Medulla oblongata (tissue), 1 donor: ENCODE measurements around the gene IL1RAPL1.
"Not testable (repeated sequence)": the region's sequence is repeated elsewhere in the genome, so short reads cannot be mapped to it uniquely, and the experiment has no call there.

Source experiments
- DNase-seq: peaks from one replicate; pipeline ENCODE4 v3.0.0-alpha.2; 2015; ENCODE audit errors: extremely low spot score

The IL1RAPL1 gene

DNA sequence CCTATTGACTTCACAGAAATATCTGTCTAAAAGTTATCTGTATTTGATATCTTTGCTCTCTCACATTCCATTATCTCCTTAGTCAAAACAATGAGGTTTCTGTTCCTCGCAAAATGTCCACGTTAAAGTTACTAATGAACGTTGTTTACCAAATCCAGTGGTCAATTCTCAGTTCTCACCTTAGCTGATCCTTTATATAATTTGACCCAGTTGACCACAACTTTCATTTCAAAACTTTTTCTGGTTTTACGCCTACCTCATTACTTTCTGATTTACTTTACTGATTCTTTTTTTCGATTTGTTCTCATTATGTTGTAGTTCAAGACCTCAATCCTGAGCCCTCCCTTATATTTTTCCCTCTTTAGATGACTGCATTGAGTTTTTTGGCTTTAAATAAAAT is 186.6 kb downstream of the IL1RAPL1 start:
- no peak for DNase-seq

DNA sequence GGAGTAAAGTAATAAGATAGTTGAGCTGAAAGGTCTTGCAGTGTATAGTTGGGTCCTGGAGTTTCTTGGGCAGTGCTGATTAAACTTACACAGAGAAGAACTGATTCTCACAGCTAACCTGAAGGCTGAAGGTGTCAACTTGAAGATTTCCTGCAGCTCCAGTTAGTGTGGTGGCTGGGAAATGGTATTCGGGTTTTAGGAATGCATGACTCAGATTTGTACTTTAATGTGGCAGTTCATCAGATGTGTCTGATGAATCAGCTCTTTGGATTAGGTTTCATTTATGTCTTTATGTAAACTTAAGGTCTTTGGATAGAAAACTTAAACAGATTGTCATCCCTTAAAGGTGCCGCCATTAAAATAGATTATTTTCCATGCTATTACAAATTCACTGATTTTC is 200.0 kb downstream of the IL1RAPL1 start:
- no peak for DNase-seq

DNA sequence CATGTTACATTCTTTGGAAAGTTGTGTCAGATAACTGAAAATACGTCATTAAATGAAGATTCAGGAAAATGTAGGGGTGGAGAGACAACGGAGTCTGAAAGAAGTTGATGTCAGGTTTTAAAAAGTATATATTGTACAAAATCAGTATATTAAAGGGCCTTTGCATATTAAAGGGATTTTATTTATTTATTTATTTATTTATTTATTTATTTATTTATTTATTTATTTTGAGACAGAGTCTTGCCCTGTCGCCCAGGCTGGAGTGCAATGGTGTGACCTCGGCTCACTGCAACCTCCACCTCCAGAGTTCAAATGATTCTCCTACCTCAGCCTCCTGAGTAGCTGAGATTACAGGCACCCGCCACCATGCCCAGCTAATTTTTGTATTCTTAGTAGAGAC is 213.4 kb downstream of the IL1RAPL1 start:
- not testable (repeated sequence) for DNase-seq

DNA sequence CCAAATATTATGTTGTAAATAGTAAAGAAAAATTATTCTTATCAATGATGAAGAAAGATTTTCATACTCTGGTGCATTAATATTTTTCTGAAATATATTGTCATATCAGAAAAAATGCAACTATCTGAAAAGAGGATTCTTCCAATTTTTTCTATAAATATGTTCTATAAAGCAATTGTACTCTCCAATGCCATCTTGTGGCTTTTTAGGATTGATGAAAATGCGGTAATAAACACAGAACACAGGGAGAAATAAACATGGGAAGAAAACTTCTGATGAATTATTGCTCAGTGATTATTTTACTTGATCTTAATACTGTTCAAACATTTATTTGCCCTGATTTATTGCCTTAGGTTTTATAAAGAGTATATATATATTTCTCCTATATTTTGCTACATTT is 215.4 kb downstream of the IL1RAPL1 start:
- DNase-seq: no peak

DNA sequence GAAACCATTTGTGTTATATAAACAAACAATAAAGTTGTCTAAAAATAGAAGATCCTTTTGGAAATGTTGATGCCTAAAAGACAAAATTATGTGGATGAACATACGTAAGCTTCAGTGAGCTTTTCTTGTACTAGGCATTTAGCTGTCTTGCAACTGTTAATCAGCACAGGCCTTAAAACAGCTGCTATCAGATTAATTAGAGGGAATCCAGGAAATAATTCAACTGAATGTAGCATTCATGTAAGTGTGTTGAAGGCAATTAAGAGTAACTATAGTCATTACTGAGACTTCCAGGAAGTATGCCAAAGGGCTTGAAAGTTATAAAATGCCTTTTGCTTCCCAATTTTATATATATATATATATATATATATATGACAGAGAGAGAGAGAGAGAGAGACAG is 248.7 kb downstream of the IL1RAPL1 start:
- no peak for DNase-seq

DNA sequence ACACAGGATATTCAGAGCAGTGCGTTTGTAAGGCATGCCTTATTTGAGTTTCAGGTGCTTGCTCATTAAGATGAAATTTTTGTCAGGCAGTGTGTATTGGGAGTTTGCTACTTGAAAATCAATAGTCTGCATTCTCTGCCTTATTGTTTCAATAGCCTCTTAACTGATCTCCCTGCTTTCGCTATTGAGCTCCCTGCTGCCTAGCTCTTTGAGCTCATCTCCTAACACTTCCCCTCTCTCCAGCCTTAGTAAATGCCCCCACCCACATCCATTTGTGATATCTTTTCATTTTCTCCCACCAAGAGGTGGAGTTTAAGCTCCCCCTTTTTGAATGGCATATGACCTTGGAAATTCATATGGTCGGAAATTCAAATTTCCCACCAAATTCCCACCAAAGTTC is 256.6 kb downstream of the IL1RAPL1 start:
- DNase-seq: no peak

DNA sequence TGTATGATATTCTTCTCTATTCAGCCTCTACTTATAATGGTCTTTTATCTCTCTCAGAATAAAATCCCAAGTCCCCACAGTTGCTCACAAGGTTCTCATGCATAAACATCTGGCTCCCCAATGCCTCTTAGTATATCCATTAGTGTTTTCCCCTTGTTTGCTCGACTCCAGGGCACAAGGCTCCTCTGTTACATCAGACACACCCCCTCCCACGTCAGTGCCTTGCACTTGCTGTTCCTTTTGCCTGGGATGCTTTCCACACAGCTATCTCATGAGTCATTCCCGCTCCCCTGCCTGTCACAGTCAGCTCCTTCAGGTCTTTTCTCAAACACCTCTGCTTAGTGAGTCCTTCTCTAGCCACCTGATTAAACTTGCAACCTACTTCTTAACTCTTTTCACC is 260.2 kb downstream of the IL1RAPL1 start:
- DNase-seq: peak; percentile 83

DNA sequence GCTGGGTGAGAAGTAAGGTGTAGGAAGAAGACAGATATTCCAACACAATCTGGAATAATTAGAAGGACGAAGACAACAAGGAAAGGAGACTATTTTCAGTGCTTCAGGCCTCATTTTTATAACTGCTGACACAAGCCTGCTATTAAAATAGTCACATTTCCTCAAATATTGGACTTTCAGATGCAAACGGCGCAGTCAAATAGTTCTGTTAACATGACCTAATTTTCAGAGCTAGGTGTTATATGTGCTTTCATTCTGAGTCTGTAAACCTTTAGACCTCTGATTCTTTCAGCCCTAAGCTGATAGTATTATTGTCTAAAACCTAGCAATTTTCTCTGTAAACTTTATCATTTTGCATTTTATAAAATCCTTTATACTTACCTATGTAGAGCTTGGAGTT is 261.5 kb downstream of the IL1RAPL1 start:
- no peak for DNase-seq

DNA sequence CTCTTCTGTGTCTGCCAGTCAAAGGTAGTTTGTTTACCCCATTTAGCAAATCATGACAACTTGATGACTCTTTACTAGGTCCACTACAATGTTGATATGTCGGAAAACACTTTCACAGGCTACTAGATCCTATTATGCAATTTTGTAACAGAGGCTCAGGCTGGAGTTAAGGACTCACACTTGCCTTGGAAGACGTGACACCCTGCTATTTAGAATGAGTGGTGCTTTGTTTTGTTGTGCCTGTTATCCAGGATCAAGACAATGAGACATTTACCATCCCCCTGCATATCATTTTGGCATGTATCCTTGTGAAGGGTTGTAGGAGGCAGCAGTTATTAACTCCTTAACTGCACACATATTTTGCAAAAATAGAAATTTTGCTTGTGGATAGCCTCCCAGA is 263.7 kb downstream of the IL1RAPL1 start:
- peak; percentile 30 for DNase-seq

DNA sequence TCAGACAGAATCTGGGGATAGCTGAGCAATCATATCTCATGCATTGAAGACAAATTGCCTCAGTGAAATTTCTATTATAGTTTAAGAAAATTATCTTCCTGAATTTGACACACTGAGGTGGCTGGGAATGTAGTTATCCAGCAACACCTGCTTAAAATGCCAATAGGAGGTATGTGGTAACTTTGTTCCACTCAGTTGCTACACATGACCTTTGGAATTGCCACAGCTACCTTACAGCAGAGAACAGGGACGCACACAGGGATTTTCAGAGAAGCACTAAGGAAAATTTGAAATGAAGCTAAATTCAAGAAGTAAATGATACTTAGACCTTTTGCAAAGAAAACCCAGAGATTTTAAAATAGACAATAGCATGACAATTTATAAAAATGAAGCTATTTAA is 264.6 kb downstream of the IL1RAPL1 start:
- DNase-seq: no peak

DNA sequence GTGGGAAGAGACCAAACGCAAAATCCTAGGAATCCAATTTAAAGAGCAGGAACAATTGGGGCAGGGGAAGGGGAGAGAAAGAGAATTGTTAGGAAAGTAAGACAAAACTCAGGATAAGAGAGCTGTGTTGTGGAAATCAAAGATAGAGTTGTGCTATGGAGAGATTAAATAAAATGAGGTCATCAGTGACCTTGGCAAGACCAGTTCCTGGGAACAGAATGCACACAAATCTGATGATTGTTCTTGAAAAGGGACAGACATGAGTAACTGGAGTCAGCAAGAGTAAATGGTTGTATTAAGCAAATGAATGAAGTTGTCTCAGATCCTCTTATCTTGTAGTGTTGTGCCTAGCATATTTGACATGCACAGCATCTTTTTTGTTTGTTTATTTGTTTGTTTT is 267.4 kb downstream of the IL1RAPL1 start:
- no peak for DNase-seq

DNA sequence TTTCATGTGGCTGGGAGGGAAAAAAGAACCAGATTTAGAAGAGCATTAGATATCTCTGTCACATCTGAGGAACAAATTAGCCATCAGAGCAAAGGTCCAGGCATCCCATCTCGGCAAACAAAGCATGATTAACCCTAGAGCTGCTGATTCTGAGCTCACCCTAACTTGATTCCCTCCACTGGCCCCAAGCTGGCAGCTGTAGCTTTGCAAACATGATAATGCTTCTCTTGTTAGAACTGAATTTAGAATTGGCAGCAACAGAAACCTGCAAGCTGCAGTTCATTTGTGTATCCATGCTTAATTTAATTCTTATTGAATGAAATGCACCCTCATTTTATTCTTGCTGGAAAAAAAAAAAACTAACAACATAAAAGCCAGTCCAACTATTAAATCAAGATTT is 289.2 kb downstream of the IL1RAPL1 start:
- DNase-seq: peak; percentile 20

DNA sequence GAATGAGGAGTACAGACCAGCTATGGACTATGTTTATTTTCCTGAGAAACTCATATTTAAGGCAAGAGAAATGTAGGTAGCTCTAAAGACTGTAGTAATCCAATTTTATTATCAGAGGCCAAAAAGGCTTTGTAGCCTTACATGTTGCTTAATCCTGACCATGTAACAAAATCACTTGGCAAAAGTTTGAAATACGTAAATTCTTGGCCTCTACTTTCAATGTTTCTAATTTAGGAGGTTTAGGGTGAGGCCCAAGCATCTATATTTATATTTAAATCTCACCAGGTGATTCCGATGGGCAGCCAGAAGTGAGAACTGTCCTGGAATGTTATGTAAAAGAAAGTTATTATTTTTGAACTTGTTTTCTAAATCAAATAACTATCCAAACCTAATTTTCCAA is 289.7 kb downstream of the IL1RAPL1 start:
- DNase-seq: no peak

DNA sequence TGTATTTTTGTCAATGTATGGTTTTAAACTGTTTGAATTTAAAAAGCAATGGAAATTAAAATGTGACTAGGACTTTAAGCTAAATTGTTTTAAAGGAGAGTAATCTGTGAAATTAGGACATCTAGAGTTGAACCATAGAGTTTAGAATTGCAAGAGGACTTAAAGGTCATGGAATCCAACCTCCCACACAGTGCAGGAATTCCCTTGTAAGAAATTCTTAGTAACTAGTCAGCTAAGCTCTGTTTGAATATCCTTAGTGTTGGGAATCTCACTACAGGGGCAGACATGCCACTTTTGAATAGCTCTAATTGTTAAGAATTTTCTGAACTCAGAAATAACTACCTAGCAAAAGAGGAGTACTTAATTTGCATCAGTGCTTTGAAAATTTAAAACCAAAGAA is 292.9 kb downstream of the IL1RAPL1 start:
- DNase-seq: no peak

DNA sequence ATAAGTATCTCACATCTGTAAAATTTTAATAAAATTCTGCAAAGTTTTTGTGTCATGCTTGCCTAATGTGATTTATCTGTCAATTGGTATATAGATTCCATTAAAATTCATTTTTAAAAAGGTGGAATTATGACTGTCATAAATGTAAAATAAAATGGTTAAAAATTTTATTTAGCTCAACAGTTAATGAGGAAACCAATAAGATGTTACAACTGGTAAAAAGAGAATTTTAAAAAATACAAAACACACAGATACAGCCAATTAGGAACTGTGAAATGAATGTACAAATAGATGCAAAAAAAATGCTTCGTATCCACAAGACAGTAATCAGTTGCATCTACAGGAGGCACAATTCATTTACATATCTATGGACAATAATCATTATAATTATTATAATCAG is 297.6 kb downstream of the IL1RAPL1 start:
- DNase-seq: no peak

DNA sequence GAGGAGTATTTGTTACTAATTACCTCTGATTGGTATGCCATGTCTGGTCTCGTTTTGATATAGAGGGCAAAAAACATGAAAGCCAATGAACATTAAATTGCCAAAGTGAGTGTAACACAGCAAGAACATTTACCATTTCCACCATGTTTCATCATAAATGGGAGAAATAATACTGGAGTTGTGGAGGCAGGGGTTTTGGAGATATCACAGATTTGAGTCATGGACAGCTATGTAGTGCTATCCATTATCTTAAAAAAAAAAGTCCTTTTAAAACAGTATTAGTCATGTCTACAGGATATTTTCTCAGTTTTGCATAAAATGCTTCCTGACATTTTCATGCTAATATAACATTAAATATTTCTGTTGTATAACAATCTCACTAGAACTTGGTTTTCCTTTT is 301.2 kb downstream of the IL1RAPL1 start:
- no peak for DNase-seq

DNA sequence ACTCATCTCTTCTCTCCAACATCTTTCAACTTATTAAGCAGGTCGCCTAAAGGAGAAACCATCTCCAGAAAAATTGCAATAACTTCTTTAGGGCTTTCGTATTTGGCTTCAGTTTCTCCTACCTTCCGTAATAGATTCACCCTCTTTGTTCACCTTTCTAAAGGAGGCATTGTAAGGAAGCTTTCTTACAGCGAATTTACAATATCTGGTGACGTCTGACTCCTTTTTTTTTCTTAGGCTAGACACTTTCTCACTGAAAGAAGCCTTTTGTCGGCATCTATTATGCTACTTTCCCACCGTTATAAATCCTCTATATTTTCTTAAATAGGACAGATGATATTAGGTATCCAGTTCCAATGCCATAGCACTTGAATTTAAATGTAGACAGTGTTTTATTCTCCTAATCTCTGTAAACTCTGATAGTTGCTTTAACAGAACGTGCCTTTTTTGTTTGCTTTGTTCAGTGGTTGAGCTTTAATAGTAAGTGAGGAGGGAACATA is 302.4 kb downstream of the IL1RAPL1 start:
- DNase-seq: no peak

DNA sequence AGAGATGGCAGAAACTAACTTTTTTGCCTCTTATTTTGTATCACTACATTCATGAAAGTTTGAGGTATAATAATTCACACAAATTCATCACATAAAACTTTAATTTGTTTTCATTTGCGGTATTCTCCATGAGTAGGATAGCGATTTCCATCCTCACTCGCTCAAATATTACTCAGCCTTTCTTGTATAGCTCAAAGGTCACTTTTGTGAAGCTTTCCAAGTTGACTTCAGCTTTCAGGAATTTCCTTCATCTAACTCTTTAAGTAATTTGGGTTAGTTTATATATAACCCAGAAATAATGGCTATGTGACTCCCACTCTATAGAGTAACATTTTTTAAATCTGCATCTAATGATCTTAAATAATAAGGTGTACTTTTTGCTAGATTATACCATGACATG is 314.4 kb downstream of the IL1RAPL1 start:
- no peak for DNase-seq

DNA sequence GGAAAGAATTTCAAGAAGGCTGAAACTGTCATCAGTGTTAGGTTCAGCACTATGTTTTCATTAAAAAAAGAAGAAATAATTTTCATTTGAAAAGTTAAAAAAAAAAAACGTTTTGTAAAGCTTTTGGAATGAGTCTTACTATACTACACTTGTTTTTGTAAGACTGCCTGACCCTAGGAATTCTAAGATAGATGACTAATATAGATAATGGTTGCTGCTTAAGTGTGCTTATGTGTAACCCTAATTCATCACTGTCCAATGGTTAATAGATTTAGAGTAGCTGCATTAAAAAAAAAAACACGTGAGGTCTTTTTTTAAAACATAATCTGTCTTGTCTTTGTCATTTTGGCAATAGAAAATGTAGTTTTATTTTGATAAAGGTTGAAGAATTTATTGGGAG is 323.2 kb downstream of the IL1RAPL1 start:
- no peak for DNase-seq

DNA sequence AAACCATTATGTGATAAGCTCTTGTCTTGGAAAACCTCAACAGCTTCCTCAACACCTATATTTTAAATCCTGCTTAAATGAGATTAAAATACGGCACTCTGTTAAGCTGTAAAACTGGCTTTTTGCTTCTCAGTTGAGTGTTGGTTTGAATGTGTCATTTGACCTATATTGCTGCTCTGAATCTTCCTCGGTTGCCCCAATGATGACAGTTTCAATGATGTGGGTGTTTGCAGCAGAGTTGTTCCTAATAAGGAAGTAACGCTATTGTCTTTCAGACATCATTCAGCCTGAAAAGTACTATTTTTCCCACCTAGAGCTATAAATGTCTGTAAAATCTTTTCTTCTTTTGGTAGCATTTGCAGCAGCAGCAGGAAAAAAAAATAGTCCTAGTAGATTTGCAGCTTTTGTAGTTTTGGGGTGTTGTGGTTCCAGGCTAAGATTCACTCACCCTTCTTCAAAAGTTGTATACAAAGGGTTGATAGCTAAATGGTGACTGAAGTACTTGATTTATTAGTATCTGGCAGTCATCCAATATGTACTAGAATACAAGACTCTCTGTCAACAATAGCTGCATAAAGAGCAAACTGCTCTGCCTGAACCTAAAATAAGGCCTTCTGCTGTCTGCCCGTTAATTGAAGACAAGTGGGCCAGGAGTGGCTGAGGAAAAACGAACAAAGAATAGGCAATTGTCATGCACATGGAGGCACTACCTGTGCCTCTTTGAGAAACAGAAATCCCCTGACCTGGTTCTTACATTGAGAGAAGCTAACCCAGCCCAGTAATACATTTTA is 333.1 kb downstream of the IL1RAPL1 start:
- peak; percentile 37 for DNase-seq

DNA sequence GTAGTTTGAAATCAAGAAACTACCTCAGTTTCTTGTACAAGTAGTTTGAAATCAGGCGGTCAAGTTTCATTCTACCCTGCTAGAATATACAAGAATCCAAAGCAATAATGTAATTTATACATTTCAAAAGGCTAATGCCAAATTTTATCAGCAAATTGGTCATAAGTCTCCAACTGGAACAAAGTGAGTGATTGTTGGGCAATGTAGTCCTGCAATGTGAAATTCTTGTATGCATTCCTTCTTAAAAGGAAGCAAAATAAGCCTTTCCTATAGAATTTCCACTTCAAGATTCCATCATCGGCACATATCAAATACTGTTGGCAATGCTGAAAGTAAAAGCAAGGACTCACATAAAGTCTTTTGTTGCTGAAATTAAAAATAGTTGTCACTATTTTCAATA is 334.9 kb downstream of the IL1RAPL1 start:
- DNase-seq: no peak

DNA sequence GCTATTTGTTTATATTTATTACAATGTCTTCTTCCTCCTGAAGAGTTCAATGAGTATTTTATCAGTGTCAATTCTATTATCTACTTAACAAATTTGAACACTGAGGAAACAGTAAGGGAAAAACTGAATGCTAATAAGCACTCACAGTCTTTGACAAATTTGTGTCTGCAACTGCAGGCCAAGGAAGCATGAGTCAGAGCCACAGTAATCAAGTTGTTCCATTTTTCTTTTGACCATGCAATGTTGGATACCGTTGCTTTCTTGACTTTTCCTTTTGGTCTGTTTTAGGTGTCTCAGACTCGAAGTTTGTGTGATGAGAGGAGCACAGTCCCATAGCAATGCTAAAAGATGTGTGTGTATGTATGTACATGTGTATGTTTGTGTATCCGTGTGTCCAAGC is 359.6 kb downstream of the IL1RAPL1 start:
- no peak for DNase-seq

DNA sequence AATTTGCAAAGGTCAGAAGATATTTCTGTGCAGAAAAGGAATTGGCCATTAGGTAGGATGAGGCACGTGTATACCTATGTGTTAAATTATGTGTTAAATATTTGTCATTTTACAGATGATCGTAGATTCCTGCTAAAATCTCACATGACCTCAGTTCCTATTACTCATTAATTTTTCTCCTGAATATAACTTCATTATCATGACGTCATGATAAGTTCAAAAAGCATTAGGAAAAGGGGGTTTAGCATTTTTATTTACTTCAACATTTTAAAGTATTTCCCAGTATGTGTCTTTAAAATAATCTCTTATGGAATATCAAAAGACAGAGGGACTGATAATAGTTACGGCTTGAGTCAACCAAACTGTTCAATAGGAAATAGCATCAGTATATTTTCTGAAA is 372.8 kb downstream of the IL1RAPL1 start:
- DNase-seq: no peak

DNA sequence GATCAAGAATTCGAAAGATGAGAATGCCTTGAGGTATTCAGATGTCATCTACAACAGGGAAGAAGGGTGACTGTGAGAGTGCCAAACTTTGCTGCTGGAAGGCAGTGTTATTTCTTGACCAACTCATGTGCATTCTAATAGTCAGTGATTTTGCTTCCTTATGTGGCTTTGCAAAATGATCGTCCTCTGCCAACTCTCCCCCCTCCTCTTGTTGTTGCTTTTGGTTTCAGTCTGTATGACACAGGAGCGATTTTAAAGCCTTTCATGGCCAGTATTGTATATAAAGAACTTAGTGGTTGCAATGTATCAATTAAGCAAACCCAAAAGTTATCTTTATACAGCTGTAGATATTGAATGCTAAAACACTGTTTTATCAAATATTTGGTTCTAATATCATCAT is 379.1 kb downstream of the IL1RAPL1 start:
- DNase-seq: peak; percentile 3
